KG1 (cell line): ENCODE measurements around the gene VWA7.
"Not testable (repeated sequence)": the region's sequence is repeated elsewhere in the genome, so short reads cannot be mapped to it uniquely, and the experiment has no call there.

Experiments
- DNase-seq: peaks from one replicate; lab custom pipeline; 2025; lab: John Stamatoyannopoulos, UW

The VWA7 gene, protein sequence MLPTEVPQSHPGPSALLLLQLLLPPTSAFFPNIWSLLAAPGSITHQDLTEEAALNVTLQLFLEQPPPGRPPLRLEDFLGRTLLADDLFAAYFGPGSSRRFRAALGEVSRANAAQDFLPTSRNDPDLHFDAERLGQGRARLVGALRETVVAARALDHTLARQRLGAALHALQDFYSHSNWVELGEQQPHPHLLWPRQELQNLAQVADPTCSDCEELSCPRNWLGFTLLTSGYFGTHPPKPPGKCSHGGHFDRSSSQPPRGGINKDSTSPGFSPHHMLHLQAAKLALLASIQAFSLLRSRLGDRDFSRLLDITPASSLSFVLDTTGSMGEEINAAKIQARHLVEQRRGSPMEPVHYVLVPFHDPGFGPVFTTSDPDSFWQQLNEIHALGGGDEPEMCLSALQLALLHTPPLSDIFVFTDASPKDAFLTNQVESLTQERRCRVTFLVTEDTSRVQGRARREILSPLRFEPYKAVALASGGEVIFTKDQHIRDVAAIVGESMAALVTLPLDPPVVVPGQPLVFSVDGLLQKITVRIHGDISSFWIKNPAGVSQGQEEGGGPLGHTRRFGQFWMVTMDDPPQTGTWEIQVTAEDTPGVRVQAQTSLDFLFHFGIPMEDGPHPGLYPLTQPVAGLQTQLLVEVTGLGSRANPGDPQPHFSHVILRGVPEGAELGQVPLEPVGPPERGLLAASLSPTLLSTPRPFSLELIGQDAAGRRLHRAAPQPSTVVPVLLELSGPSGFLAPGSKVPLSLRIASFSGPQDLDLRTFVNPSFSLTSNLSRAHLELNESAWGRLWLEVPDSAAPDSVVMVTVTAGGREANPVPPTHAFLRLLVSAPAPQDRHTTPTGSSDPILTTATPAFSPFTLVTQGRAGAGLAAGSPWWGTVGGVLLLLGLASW

GRCh38 chr6:31776989-31777666, at the start of gene VWA7:
TSS of gene VWA7 (minus strand) at chr6:31777328. CDS start at chr6:31776779, 549 bp downstream.
- peak; percentile 26 for DNase-seq

DNA sequence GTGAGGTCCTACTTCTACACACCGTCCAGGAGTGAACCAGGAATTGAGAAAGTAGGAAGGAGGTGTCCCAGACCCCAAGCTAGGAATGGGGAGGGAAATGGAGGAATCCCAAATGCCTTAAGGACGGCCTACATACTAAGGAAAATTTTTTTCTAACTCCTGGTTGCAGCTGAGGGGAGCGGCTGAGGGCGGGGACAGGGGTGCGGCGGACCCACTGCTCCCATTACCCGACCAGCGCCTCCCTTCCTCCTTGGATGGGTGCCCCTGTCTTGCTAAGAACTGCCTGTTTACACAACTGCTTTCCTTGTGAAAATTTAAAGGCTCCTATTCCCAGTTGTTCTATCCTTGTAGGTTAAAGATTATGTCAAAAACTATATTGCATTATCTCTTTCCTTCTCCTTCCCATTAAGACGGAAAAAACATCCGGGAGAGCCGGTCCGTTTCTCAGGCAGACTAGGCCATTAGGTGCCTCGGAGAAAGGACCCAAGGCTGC, 49.7 kb upstream of the VWA7 start:
- no peak for DNase-seq

DNA sequence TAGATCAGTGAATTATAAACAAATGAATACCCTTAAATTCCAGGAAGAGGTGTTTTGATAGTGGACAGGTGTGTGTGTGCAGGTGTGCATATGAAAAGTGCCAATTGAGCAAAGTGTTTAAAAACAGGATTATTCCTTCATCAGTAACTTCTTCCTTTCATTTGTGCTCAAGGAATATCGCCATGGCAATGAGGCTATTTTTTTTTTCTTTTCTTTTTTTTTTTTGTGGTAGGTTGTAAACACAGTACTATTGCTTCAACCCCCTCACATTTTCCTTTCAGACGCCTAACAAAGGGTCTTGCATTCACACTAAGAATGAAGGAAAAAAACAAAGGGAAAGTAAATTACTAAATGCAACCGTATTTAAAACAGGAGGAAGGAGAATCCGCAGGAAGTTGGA, 48.4 kb upstream of the VWA7 start:
- no peak for DNase-seq

DNA sequence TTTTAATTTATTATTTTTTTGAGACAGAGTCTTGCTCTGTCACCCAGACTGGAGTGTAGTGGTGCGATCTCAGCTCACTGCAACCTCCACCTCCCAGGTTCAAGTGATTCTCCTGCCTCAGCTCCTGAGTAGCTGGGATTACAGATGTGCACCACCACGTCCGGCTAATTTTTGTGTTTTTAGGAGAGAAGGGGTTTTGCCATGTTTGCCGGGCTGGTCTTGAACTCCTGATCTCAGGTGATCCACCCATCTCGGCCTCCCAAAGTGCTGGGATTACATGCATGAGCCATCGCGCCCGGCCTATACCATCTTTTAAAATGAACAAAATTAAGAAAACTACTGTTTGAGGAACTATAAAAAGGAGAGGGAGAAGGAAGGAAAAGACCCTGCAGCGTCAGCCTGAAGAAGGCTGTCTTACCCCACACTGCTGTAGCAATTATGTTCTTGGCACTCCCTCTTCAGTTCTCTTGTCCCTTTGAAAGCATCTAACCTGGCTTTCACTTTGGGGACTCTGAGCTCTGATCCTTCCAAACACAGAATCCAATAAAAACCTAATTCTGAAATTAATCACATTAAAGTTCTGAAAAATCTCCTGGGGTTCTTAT, 46.6 kb upstream of the VWA7 start:
- DNase-seq = not testable (repeated sequence)

GRCh38 chr6:31822036-31822821, 45.1 kb upstream of the VWA7 start:
- peak; percentile 75 for DNase-seq

DNA sequence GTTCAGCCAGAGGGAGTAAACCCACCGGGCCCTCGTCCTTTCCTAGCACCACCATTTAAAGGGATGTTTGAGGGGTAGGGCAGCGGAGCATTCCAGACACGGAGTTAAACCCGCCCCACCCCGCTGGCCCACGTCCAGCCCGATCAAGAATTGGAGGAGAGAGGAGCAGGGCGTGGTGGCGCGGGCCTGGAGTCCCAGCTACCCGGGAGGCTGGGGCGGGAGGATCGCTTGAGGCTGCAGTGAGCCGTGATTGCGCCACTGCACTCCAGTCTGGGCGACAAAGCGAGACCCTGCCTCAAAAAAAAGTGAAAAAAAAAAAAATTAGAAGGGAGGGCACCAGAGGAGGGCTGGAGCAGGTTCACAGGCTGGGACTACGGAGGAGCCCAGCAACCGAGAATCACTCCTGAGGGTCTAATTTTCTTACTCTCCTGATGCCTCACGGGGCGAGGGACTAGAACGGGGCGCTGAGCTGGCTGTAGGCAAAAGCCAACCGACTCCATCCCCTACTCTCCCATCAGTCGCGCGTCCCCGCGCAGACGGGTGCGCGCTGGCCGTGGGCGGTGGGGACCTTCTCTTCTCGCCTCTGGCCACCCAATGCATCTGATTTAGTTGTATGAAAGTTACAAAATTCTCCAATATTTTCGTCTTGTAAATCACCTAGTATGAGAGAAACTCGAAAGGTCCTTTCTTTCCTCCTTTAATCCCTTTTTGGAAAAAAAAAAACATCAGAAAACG, 44.3 kb upstream of the VWA7 start:
- peak; percentile 75 for DNase-seq

DNA sequence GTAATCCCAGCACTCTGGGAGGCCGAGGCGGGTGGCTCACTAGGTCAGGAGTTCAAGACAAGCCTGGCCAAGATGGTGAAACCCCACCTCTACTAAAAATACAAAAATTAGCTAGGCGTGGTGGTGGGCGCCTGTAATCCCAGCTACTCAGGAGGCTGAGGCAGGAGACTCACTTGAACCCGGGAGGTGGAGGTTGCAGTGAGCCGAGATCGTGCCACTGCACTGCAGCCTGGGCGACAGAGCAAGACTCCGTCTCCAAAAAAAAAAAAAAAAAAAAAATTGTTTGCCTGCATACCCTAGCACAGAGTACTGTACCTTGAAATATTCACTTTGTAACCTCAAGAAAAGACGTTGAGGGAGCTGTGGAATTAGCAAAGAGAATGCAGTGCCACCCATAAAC, 43.3 kb upstream of the VWA7 start:
- not testable (repeated sequence) for DNase-seq

- DNase-seq = no peak
Observed at GRCh38 chr6:31819871-31820299, 42.8 kb upstream of the VWA7 start.

- DNase-seq = not testable (repeated sequence)
Observed at GRCh38 chr6:31817929-31818511, 40.9 kb upstream of the VWA7 start.

DNA sequence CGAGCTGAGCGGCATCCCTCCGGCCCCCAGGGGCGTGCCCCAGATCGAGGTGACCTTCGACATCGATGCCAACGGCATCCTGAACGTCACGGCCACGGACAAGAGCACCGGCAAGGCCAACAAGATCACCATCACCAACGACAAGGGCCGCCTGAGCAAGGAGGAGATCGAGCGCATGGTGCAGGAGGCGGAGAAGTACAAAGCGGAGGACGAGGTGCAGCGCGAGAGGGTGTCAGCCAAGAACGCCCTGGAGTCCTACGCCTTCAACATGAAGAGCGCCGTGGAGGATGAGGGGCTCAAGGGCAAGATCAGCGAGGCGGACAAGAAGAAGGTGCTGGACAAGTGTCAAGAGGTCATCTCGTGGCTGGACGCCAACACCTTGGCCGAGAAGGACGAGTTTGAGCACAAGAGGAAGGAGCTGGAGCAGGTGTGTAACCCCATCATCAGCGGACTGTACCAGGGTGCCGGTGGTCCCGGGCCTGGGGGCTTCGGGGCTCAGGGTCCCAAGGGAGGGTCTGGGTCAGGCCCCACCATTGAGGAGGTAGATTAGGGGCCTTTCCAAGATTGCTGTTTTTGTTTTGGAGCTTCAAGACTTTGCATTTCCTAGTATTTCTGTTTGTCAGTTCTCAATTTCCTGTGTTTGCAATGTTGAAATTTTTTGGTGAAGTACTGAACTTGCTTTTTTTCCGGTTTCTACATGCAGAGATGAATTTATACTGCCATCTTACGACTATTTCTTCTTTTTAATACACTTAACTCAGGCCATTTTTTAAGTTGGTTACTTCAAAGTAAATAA, 40.2 kb upstream of the VWA7 start:
- not testable (repeated sequence) for DNase-seq

DNA sequence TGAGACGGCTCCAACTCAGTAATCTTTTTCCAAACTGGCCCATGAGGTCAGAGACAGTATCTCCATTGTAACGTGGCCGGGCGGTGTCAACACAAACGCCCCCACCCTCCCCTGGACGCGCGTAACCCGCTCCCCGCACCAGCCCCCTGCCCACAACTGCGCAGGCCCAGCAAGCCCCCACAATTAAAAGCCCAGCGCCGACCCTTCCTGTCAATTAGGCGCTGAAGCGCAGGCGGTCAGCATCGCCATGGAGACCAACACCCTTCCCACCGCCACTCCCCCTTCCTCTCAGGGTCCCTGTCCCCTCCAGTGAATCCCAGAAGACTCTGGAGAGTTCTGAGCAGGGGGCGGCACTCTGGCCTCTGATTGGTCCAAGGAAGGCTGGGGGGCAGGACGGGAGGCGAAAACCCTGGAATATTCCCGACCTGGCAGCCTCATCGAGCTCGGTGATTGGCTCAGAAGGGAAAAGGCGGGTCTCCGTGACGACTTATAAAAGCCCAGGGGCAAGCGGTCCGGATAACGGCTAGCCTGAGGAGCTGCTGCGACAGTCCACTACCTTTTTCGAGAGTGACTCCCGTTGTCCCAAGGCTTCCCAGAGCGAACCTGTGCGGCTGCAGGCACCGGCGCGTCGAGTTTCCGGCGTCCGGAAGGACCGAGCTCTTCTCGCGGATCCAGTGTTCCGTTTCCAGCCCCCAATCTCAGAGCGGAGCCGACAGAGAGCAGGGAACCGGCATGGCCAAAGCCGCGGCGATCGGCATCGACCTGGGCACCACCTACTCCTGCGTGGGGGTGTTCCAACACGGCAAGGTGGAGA, 38.1 kb upstream of the VWA7 start, which contains the start of the genes HSPA1A and HSPA1L:
Gene HSPA1A, plus strand, starts transcription at position 519 of the 814 bp plus-strand sequence. Its CDS starts 214 bp downstream, at position 733.
Gene HSPA1L, minus strand, starts transcription at position 259 of the 814 bp plus-strand sequence. CDS start 3,311 bp downstream, outside the sequence.
- no peak for DNase-seq

DNA sequence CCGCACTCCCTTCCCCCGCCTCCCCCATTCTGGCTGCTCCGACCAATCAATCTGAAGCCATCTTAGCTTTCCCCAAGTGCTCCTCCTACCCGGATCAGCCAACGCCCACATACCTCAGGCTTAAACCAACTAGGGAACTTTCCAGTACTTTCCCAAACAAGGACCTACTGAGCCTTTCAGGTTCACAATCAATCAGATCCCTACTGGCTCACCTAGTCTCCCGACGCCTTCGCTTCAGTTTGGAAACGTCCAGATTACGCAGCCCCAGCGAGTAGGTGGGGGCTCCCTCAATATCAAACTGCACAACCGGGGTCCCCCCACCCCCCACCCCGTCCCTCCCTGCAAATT, 37.5 kb upstream of the VWA7 start:
- no peak for DNase-seq

GRCh38 chr6:31813465-31813849, 36.3 kb upstream of the VWA7 start:
- no peak for DNase-seq

GRCh38 chr6:31811645-31812044, 34.5 kb upstream of the VWA7 start:
- no peak for DNase-seq

- DNase-seq = not testable (repeated sequence)
Observed at GRCh38 chr6:31808599-31808998, 31.5 kb upstream of the VWA7 start.

DNA sequence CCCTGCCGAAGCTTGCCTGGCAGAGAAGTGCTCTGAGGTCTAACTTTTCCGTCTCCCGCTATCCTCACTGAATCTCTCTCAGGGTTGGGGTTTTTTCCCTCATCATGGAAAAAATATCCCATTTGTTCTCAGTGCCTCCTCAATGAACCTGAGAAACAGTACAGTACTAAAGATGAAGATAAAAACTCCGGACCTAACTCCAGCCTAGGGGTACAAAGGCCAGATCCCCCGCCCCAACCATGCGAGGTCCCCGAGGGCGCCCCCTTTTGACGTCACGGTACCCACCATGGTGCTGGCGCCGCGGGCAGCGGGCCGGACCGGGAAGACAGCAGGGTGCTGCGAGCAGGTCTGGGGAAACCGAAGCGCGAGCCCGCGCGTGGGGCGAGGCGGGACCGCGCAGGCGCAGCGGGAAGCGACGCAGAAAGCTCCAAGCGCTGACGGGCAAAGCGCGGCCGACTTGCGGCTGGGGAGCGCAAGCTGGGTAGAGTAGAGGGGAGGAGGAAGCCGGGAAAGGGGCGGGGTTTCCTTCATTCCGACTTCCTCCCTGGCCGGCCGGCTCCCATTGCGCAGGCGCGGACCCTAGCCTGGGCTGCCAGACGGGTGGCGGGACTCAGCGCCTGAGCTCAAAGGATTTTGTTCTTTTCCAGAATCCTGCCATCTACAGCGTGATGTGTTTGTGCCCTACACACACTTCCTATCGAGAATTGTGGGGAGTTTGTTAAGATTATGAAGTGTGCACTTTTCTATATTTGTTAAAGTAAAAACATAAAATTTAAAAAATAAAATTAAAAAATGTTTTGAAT, 29.5 kb upstream of the VWA7 start, which contains the start of gene LSM2:
Gene LSM2, minus strand, starts transcription at position 497 of the 803 bp plus-strand sequence. Its CDS starts 209 bp downstream, at position 288.
- DNase-seq = peak; percentile 92

- no peak for DNase-seq
Observed at GRCh38 chr6:31805939-31806469, 28.9 kb upstream of the VWA7 start.
